GM12878 (cell line): ENCODE results near the gene TMEM144.
"Not testable (repeated sequence)": the region's sequence is repeated elsewhere in the genome, so short reads cannot be mapped to it uniquely, and the experiment has no call there.

Experiments
- BRCA1 ChIP-seq: IDR thresholded peaks from 2 replicates; pipeline ENCODE4 v1.6.1; 2011; ENCODE audit warnings: low read depth, low read length, improper control_type of control experiment
- CBX3 ChIP-seq: fragments of 200-600 bp; sonication (generic); IDR thresholded peaks from 2 replicates; pipeline ENCODE4 v1.6.1; 2016; ENCODE audit warnings: low read depth, borderline replicate concordance
- CTCF ChIP-seq, 3 experiments: IDR thresholded peaks in 2 of 3; conservative IDR thresholded peaks in 1 of 3; 2 replicates each; pipeline ENCODE4 v1.5.1; 2011; ENCODE audit warnings: low read depth in 3 of 3, low read length in 3 of 3, mild to moderate bottlenecking in 3 of 3, control low read depth in 2 of 3, moderate library complexity in 2 of 3, inconsistent platforms in 1 of 3, mixed read lengths in 1 of 3; ENCODE audit not compliant: control insufficient read depth in 2 of 3, insufficient read depth in 1 of 3; ENCODE audit errors: extremely low read depth in 1 of 3
- NRF1 ChIP-seq: conservative IDR thresholded peaks from 2 replicates; pipeline ENCODE4 v1.6.1; 2011; ENCODE audit warnings: mild to moderate bottlenecking, low read depth, low read length, improper control_type of control experiment
- POLR2A ChIP-seq: IDR thresholded peaks from 2 replicates; pipeline ENCODE4 v1.6.1; 2011; ENCODE audit warnings: low read depth, mild to moderate bottlenecking, low read length
- SP1 ChIP-seq: IDR thresholded peaks from one replicate; pipeline ENCODE4 v1.6.1; 2011; ENCODE audit warnings: low read depth, low read length
- SREBF2 ChIP-seq: IDR thresholded peaks from 2 replicates; pipeline ENCODE4 v1.6.1; 2012; ENCODE audit warnings: mild to moderate bottlenecking, low read length

DNA sequence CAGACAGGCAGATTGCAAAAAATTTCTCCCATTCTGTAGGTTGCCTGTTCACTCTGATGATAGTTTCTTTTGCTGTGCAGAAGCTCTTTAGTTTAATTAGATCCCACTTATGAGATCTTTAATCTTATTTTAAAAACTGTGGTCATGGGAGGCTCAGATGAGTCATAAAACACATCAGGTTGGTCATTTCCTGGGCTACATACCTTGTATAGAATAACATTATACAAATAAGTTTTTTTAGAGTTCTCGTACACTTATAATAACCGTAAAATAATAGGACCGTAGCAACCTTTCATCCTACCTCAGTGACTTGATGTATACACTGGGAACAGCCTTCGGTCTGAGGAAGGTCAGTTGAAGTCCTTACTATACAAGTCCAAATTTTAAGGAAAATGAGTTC, 14.0 kb downstream of the TMEM144 start:
- not testable (repeated sequence) for TF ChIP-seq SREBF2; BRCA1; CBX3; NRF1; CTCF (IDR thresholded peaks at IDR 0.05 in 2 of 3, conservative IDR thresholded peaks at IDR 0.05 in 1 of 3; ENCODE audit: control insufficient read depth in 2 of 3, extremely low read depth in 1 of 3, insufficient read depth in 1 of 3, low read depth in 3 of 3, low read length in 3 of 3); SP1; POLR2A
